Stimulated activated CD4-positive, alpha-beta T cell treated with anti-CD3 and anti-CD28 coated beads, Interleukin-1b, Interleukin-23, amount 100 ng/mL, for 1 hour (primary cell): ENCODE data around the gene AGAP1.

Experiments used
- DNase-seq, 2 donors: peaks; one replicate each; pipeline ENCODE4 v3.0.0-alpha.2; 2020; ENCODE audit warnings: low read depth in 2 of 2

AGAP1 gene

DNA sequence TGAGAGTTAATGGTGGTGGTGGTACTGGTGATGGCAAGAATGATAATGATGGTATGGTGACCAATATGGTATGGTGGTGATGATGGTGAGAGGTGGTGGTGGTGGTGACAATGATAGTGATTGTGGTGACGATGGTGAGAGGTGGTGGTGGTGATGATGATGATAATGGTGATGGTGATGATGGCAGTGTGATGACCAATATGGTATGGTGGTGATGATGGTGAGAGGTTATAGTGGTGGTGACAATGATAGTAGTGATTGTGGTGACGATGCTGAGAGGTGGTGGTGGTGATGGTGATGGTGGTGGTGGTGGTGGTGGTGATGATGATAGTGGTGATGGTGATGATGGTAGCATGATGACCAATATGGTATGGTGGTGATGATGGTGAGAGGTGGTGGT is 505.2 kb downstream of the AGAP1 start:
- DNase-seq = no peak

- no peak for DNase-seq
Measured at GRCh38 chr2:236001166-236001828, 507.5 kb downstream of the AGAP1 start.

- DNase-seq = no peak
Measured at GRCh38 chr2:236001854-236002253, 508.0 kb downstream of the AGAP1 start.

DNA sequence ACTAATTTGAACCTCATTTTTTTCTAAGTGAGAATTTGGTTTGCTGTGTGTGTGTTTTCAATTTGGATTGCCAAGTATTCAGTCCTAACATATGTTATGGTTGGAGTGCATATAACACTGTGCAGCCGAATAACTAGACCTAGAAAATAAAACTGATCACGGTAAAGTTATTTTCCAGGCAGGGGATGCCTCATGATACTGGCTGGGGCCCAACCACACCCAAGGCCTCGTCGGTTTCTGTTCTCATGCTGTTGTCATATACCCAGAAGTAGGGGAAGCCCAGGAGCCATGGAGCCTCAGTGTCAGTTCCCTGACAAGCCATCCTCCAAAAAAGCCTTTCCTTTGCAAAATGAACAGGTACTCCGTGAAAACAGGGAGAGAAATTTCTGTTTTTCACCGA is 514.2 kb downstream of the AGAP1 start:
- no peak for DNase-seq

DNA sequence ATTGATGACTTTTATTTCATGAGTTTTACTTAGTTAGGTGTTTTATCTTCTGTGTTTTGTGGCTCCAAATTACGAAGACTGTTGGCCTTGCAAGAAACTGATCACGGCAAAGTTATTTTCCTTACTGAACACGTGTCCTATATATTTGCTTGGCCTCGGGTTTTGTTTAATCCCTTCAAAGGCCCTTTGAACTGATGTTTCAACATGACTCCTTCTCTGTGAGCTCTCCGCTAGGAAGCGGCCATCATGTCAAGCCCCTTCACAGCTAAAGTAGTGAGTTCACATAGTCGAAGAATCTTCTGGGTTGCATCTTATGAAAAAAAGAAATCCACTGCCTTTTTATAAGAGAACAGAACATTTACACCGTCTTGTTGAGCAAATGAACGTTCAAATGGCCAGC is 515.0 kb downstream of the AGAP1 start:
- no peak for DNase-seq

DNA sequence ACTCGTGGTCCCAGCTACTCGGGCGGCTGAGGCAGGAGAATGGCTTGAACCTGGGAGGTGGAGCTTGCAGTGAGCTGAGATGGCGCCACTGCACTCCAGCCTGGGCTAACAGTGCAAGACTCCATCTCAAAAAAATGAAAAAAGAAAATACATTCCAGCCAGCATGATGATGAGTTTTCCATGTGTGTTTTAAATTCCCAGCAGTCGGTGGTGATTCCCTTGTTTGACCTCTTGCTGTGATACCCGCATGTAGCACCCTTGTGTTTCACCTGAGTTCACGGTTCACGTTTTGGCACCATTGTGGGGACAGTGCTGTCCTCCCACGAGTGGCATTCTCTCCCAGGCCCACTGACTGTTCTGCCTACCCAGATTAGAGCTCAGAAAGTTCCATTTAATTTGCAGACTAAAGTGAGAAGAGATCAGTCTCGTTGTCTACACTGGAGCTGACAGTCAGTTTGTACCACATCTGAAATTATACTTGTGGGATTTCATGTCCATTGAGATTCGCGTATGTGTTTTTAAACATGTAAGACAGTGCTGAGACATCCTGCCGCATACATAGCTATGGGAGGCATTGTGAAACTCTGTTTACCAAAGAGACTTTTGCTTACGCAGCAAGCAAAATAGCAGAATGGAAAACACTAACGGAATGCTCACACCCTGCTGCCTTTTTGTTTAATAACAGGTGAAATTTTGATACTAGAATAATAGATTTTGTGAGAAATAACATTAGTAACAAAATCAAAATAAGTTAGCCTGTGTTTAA is 517.3 kb downstream of the AGAP1 start:
- DNase-seq = no peak

GRCh38 chr2:236012155-236012554 is 518.3 kb downstream of the AGAP1 start:
- DNase-seq = no peak

DNA sequence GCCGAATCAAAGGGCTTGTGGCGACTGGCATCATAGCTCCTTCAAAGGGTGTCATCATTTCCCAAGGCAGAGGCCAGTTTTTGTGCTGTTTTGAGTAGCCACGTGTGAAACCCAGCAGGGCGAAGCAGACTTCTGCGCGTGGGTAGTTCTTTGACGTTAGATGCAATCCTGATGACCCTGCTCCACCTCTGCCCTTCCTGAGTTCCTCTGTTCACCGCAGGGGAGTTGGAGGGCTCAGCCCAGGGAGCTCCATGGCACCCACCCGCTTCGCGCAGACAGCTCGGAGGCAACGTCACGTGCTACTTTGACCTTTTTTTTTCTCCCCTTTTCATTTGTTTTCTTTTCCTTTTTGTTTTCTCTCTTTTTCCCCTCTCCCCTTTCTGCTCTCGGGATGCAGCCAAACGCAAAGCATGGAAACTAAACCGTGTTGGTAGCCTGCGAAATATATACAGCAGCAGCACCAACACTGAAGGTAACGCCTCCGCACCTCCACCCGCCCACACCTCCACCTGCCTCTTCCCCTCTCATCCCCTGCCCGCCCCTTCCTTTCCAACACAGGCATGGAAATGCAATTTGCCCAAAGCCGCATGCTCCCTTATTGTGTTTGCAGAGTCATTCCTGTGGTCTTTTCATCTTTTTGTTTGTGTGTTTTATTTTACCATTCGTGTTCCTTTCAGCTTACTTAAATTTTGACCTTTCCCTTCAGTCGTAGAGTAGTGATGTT is 520.7 kb downstream of the AGAP1 start:
- no peak for DNase-seq

- no peak for DNase-seq
Measured at GRCh38 chr2:236015171-236015570, 521.3 kb downstream of the AGAP1 start.

- no peak for DNase-seq
Measured at GRCh38 chr2:236016496-236016895, 522.7 kb downstream of the AGAP1 start.

GRCh38 chr2:236017446-236017845 is 523.6 kb downstream of the AGAP1 start:
- DNase-seq = no peak

GRCh38 chr2:236019434-236019833 is 525.6 kb downstream of the AGAP1 start:
- DNase-seq = no peak

GRCh38 chr2:236021499-236022057 is 527.7 kb downstream of the AGAP1 start:
- DNase-seq = no peak

DNA sequence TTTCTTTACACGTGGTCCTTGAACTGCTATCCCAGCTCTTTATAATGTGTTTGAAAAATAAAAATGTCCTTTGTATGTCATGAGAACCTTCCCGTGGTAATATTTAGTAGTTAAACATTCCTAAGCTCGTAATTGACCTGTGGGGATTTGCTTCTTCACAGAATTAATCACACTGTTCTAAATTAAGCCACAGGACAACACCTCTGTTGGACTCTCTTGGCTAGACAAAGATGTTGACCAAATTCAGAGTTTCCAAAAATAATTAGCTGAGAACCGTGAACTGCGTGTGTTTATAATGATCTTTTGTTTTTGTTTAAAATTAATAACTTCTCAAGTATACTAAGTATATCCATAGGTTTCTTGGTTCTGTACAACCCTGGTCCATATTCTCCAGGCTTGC is 528.3 kb downstream of the AGAP1 start:
- no peak for DNase-seq

DNA sequence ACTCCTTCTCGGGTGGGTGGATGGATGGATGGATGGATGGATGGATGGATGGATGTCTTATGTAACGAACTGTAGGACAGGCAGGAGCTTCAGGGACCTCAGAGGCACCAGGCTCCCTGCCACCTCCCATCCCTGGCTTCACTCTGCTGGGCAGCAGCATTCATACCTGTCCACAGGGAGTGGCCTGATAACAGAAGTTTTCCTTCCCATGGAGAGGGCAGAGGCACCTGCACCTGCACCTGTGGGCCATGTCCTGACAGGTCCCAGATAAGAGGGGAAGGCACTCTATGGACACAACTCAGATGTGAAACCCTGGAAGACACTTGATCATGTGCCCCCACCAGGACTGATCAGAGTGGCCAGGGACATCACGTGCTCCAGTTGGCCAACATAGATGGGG is 532.0 kb downstream of the AGAP1 start:
- DNase-seq = no peak

GRCh38 chr2:236026841-236027240 is 533.0 kb downstream of the AGAP1 start:
- no peak for DNase-seq

- no peak for DNase-seq
Measured at GRCh38 chr2:236028066-236028465, 534.2 kb downstream of the AGAP1 start.

DNA sequence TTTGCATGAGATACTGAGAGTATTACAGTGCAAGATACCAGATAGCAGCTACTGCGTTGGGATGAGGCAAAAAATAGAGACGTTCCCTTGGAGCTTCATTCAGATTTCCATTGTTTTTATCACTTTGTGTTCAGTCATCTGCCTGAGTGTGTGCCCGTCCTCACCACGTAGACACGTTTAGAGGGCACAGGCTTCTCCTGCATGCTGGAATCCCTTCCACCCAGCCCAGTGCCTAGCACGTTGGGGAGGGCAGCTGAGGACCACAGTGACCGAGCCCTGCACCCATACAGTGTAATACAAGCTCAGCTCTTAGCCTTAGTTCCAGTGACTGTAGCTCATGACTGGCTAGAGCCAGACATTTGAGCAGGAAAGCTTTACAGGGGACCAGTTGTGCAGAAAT is 539.6 kb downstream of the AGAP1 start:
- no peak for DNase-seq

- DNase-seq = no peak
Measured at GRCh38 chr2:236034974-236035373, 541.1 kb downstream of the AGAP1 start.

GRCh38 chr2:236036045-236036444 is 542.2 kb downstream of the AGAP1 start:
- no peak for DNase-seq

- no peak for DNase-seq
Measured at GRCh38 chr2:236038096-236038495, 544.3 kb downstream of the AGAP1 start.

DNA sequence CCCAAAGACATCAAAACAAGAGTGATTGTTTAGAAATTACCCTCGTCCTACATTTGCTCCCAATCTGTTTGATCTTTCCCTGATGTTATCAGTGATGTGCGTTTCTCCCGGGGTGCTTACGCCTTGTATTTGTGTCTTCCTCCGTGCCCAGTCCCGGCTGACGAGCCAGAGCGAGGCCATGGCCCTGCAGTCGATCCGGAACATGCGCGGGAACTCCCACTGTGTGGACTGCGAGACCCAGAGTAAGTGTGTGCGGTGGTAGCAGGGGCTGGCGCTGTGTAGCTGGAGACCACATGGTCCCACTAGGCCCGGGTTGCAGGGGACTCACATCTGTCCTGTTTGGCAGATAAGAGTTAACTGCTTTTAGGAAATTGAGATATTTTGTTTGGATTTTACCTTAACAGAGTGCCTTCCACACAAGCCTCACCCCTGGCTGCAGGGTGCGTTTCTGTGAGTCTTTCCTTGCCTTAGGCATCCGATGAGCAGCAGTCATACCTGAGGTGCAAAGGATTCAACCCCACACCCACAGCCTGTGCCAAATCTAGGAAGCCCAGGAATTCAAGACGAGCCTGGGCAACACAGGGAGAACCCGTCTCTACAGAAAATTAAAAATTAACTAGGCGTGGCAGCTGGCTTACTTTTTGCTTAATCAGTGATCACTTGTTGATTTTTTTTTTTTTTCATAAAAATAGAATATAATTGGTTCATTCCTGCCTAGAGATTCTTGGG is 546.9 kb downstream of the AGAP1 start:
- no peak for DNase-seq
